Endodermal cell (in vitro differentiated cells): ENCODE results near the gene GATA3. TPM values are rescaled to one million over a fixed set of nuclear protein-coding genes. Genes with fewer than 3 reads are reported as not detected.

Experiments
- DNase-seq: peaks from one replicate; pipeline ENCODE4 v3.0.0-alpha.2; 2017
- H3K27ac ChIP-seq: 2 replicates; pipeline ENCODE4 v1.5.1; 2013; ENCODE audit warnings: mild to moderate bottlenecking, low read depth, low read length, moderate library complexity
- H3K27me3 ChIP-seq: 2 replicates; pipeline ENCODE4 v1.6.1; 2013; ENCODE audit warnings: mild to moderate bottlenecking, low read length, moderate library complexity; ENCODE audit not compliant: insufficient read depth, control insufficient read depth, poor library complexity, severe bottlenecking
- H3K36me3 ChIP-seq: 2 replicates; pipeline ENCODE4 v1.7.0; 2013; ENCODE audit warnings: mild to moderate bottlenecking, low read length, moderate library complexity; ENCODE audit not compliant: control insufficient read depth, insufficient read depth
- H3K4me1 ChIP-seq: one replicate; pipeline ENCODE4 v1.7.0; 2013; ENCODE audit warnings: low read length; ENCODE audit not compliant: control insufficient read depth, insufficient read depth
- H3K4me3 ChIP-seq: 2 replicates; pipeline ENCODE4 v1.5.1; 2013; ENCODE audit warnings: mild to moderate bottlenecking, low read length, moderate library complexity
- H3K9ac ChIP-seq: 2 replicates; pipeline ENCODE4 v1.6.1; 2013; ENCODE audit warnings: mild to moderate bottlenecking, low read length, moderate library complexity; ENCODE audit not compliant: poor library complexity, severe bottlenecking; ENCODE audit errors: extremely low read depth
- H3K9me3 ChIP-seq: 2 replicates; pipeline ENCODE4 v1.6.1; 2013; ENCODE audit warnings: mild to moderate bottlenecking, low read length, moderate library complexity; ENCODE audit not compliant: control insufficient read depth
- H3K27ac Mint-ChIP-seq: 2 replicates; pipeline ENCODE4 v1.8.0; 2020; ENCODE audit warnings: mixed read lengths
- H3K27me3 Mint-ChIP-seq: 2 replicates; pipeline ENCODE4 v1.8.0; 2021; ENCODE audit warnings: mild to moderate bottlenecking, mixed read lengths; ENCODE audit not compliant: insufficient read depth
- H3K36me3 Mint-ChIP-seq: 2 replicates; pipeline ENCODE4 v1.8.0; 2020; ENCODE audit warnings: low read depth, mixed read lengths
- H3K4me1 Mint-ChIP-seq: 2 replicates; pipeline ENCODE4 v1.8.0; 2020; ENCODE audit warnings: mixed read lengths
- H3K4me3 Mint-ChIP-seq: 2 replicates; pipeline ENCODE4 v1.8.0; 2020; ENCODE audit warnings: mild to moderate bottlenecking, moderate library complexity, mixed read lengths
- H3K9me3 Mint-ChIP-seq: 2 replicates; pipeline ENCODE4 v1.8.0; 2020; ENCODE audit warnings: mild to moderate bottlenecking, mixed read lengths
- CTCF ChIP-seq: fragments of 200-600 bp; sonication (generic); conservative IDR thresholded peaks from 2 replicates; pipeline ENCODE4 v1.5.0; 2021; ENCODE audit warnings: antibody characterized with exemption, mild to moderate bottlenecking
- WGBS, 2 experiments: methylation state at CpG; one replicate each; pipeline versions ENCODE4 v1.1.5 to v1.1.7; 2013; ENCODE audit warnings: missing lambda C conversion rate in 2 of 2, mixed read lengths in 1 of 2; ENCODE audit not compliant: insufficient coverage in 1 of 2, insufficient read length in 1 of 2; 5-methylcytosine and 5-hydroxymethylcytosine counted together
- total RNA-seq, 2 donors: library from RNA; stranded (reverse); fragmentation: NEBNext Ultra II Directional in 1 of 2; extraction: Animal tissue kit (Norgen Biotek cat#: 25700) in 1 of 2; gene quantifications; 2 replicates in 1 of 2; 3 replicates in 1 of 2; pipeline ENCODE4 v1.2.1, GENCODE V29; 2021

Gene GATA3
- total RNA-seq, 2 donors from 2014 or later: 51.3 to 103 TPM

- peaks cover 7% of the 10 kb centered on the region for H3K36me3 ChIP-seq
- H3K4me1 ChIP-seq: no peaks in the 10 kb centered on the region
- H3K27me3 ChIP-seq: no peaks in the 10 kb centered on the region
- Mint-ChIP-seq H3K4me3 (no peak overlapping the region), H3K27ac (no peak overlapping the region), H3K4me1 (no peaks in the 10 kb centered on the region), H3K9me3 (peaks cover 9% of the 10 kb centered on the region), H3K36me3 (peaks cover 25% of the 10 kb centered on the region), H3K27me3 (peaks cover 2% of the 10 kb centered on the region)
- H3K27ac ChIP-seq: no peak overlapping the region
- H3K9me3 ChIP-seq: peaks cover 11% of the 10 kb centered on the region
- no peak for TF ChIP-seq CTCF
- no peak overlapping the region for H3K4me3 ChIP-seq
- no peak for DNase-seq
- WGBS, 2 experiments: 95 to 100% methylated on average over 8 to 38 of the region's 38 CpGs
- H3K9ac ChIP-seq: no peak overlapping the region
Measured at GRCh38 chr10:8009031-8009430, 45.5 kb upstream of the GATA3 start.

GRCh38 chr10:8013006-8013405 lies 41.5 kb upstream of the GATA3 start:
- no peak overlapping the region for H3K4me3 ChIP-seq
- peaks cover 26% of the 10 kb centered on the region for H3K36me3 Mint-ChIP-seq
- no peak overlapping the region for H3K27ac ChIP-seq
- no peaks in the 10 kb centered on the region for H3K9me3 Mint-ChIP-seq
- H3K27me3 ChIP-seq: no peaks in the 10 kb centered on the region
- no peak overlapping the region for H3K27ac Mint-ChIP-seq
- H3K4me1 ChIP-seq: no peaks in the 10 kb centered on the region
- TF ChIP-seq CTCF: no peak
- peaks cover 12% of the 10 kb centered on the region for H3K36me3 ChIP-seq
- H3K9ac ChIP-seq: no peak overlapping the region
- WGBS, 2 experiments: 100% methylated on average over 1 of the region's 1 CpG; no CpG with 5 or more reads in 1 of the 2 experiments
- peaks cover 9% of the 10 kb centered on the region for H3K4me1 Mint-ChIP-seq
- H3K4me3 Mint-ChIP-seq: no peak overlapping the region
- no peaks in the 10 kb centered on the region for H3K27me3 Mint-ChIP-seq
- DNase-seq: no peak
- H3K9me3 ChIP-seq: no peaks in the 10 kb centered on the region

GRCh38 chr10:8013619-8014018 lies 40.9 kb upstream of the GATA3 start:
- DNase-seq: no peak
- H3K9me3 Mint-ChIP-seq: no peaks in the 10 kb centered on the region
- H3K27ac Mint-ChIP-seq: no peak overlapping the region
- Histone ChIP-seq H3K4me3 (no peak overlapping the region), H3K36me3 (peaks cover 12% of the 10 kb centered on the region), H3K27ac (no peak overlapping the region), H3K27me3 (no peaks in the 10 kb centered on the region), H3K9me3 (no peaks in the 10 kb centered on the region), H3K9ac (no peak overlapping the region), H3K4me1 (no peaks in the 10 kb centered on the region)
- peaks cover 9% of the 10 kb centered on the region for H3K4me1 Mint-ChIP-seq
- no peaks in the 10 kb centered on the region for H3K27me3 Mint-ChIP-seq
- 95 to 96% methylated on average over 10 of the region's 10 CpGs for WGBS, 2 experiments
- TF ChIP-seq CTCF: no peak
- H3K36me3 Mint-ChIP-seq: peaks cover 25% of the 10 kb centered on the region
- no peak overlapping the region for H3K4me3 Mint-ChIP-seq
